Lung (tissue), 12 donors: ENCODE measurements around the gene ARAP1. TPM values are rescaled to one million over a fixed set of nuclear protein-coding genes. Genes with fewer than 3 reads are reported as not detected.

Experiments used
- ATAC-seq: fragments of 200-7000 bp; cut with Tn5 transposase; one replicate; pipeline ENCODE4 v1.9.1; 2020; ENCODE audit warnings: moderate number of reproducible peaks; ENCODE audit not compliant: insufficient read depth, low FRiP score
- DNase-seq, 3 donors: peaks; one replicate each; pipeline ENCODE4 v3.0.0-alpha.2; 2013 to 2017
- H3K27ac ChIP-seq, 2 donors: one replicate each; pipeline ENCODE4 v1.5.1; 2013; ENCODE audit warnings: mild to moderate bottlenecking in 2 of 2, moderate library complexity in 2 of 2, control low read depth in 1 of 2, inconsistent platforms in 1 of 2, low read depth in 1 of 2, low read length in 1 of 2
- H3K27me3 ChIP-seq, 3 donors: one replicate each; pipeline ENCODE4 v1.5.1; 2013; ENCODE audit warnings: low read length in 2 of 3; ENCODE audit not compliant: control insufficient read depth in 3 of 3, insufficient read depth in 3 of 3
- H3K36me3 ChIP-seq, 4 donors: one replicate each; pipeline ENCODE4 v1.5.1; 2013; ENCODE audit warnings: low read length in 4 of 4, mild to moderate bottlenecking in 1 of 4, moderate library complexity in 1 of 4; ENCODE audit not compliant: control insufficient read depth in 4 of 4, insufficient read depth in 4 of 4
- H3K4me1 ChIP-seq, 5 donors: one replicate each; pipeline ENCODE4 v1.5.1; 2013; ENCODE audit warnings: low read length in 5 of 5, mild to moderate bottlenecking in 2 of 5, moderate library complexity in 1 of 5; ENCODE audit not compliant: control insufficient read depth in 5 of 5, insufficient read depth in 5 of 5
- H3K4me3 ChIP-seq: one replicate; pipeline ENCODE4 v1.5.1; 2013; ENCODE audit warnings: mild to moderate bottlenecking, control low read depth, moderate library complexity
- H3K9ac ChIP-seq, 2 donors: one replicate each; pipeline ENCODE4 v1.5.1; 2013; ENCODE audit warnings: low read length in 2 of 2, control low read depth in 1 of 2; ENCODE audit not compliant: insufficient read depth in 1 of 2
- H3K9me3 ChIP-seq, 4 donors: one replicate each; pipeline ENCODE4 v1.5.1; 2013; ENCODE audit warnings: low read length in 3 of 4, mild to moderate bottlenecking in 1 of 4, moderate library complexity in 1 of 4; ENCODE audit not compliant: control insufficient read depth in 4 of 4, insufficient read depth in 3 of 4
- WGBS, 2 donors: extraction: QIAGEN DNeasy Blood & Tissue Kit; methylation state at CpG; one replicate each; pipeline ENCODE4 v1.1.7; 2013; 5-methylcytosine and 5-hydroxymethylcytosine counted together
- polyA plus RNA-seq, 2 donors: library from polyadenylated mRNA; stranded (reverse); fragments of 200-250 nt; gene quantifications; one replicate each; pipeline ENCODE4 v1.2.1, GENCODE V29; 2013
- total RNA-seq, 2 donors: library from RNA; depleted of rRNA in 1 of 2; stranded (reverse); fragments of >200 nt in 1 of 2; gene quantifications; one replicate each; pipeline ENCODE4 v1.2.1, GENCODE V29; 2014 to 2021
- TF ChIP-seq, protein P1 (sequence below): IDR thresholded peaks from 2 replicates; pipeline ENCODE4 v1.5.1; 2012; ENCODE audit warnings: mild to moderate bottlenecking; ENCODE audit errors: control extremely low read depth, extremely low read depth
- donor health status: control.
- donor health status: control.
- donor health status: Bipolar disorder and iron deficiency.
- donor health status: healthy.
- donor health status: DM: yes; HTN: yes; CAD: no.

The ARAP1 gene
- total and polyA plus RNA-seq, 4 donors, result 134 to 218 (median 173) TPM

DNA sequence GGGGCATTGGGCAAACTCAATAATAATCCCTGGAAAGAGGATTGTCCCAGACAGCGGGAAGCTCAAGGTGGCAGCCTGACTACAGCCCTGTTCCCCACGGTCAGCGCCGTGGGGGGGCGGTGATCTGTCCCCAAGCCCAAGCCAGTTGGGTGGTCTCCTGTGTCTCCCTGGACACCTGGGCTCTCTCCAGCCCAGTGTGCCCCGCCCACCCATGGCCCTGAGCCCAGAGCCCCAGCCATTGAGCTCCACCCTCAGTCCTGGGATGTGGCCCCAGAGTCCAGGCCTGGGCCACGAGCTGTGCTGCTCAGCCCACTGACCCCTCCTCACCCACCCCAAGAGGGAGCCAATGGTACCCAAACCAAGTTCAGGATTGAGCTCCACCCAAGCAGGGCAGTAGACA lies 50.1 kb downstream of the ARAP1 start:
- TF ChIP-seq, protein P1, sequence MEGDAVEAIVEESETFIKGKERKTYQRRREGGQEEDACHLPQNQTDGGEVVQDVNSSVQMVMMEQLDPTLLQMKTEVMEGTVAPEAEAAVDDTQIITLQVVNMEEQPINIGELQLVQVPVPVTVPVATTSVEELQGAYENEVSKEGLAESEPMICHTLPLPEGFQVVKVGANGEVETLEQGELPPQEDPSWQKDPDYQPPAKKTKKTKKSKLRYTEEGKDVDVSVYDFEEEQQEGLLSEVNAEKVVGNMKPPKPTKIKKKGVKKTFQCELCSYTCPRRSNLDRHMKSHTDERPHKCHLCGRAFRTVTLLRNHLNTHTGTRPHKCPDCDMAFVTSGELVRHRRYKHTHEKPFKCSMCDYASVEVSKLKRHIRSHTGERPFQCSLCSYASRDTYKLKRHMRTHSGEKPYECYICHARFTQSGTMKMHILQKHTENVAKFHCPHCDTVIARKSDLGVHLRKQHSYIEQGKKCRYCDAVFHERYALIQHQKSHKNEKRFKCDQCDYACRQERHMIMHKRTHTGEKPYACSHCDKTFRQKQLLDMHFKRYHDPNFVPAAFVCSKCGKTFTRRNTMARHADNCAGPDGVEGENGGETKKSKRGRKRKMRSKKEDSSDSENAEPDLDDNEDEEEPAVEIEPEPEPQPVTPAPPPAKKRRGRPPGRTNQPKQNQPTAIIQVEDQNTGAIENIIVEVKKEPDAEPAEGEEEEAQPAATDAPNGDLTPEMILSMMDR, result no peak
- Histone ChIP-seq H3K4me3 (no peak overlapping the region), H3K4me1 (peaks cover 0 to 56% (median 13%) of the 10 kb centered on the region in 5 donors), H3K27ac (no peak overlapping the region), H3K27me3 (no peaks in the 10 kb centered on the region), H3K9ac (peak overlapping the region in 1 of 2 donors; percentile 70), H3K36me3 (peaks cover 3 to 84% (median 39%) of the 10 kb centered on the region in 4 donors), H3K9me3 (no peaks in the 10 kb centered on the region)
- 78 to 90% methylated on average over 7 of the region's 7 CpGs for WGBS, 2 donors
- ATAC-seq, result no peak
- peak in 2 of 3 donors; percentile 11 to 45 for DNase-seq

- no peak for DNase-seq
- no peaks in the 10 kb centered on the region for H3K9me3 ChIP-seq
- no peak for ATAC-seq
- H3K9ac ChIP-seq, result no peak overlapping the region
- H3K4me3 ChIP-seq, result no peak overlapping the region
- peaks cover 0 to 52% (median 13%) of the 10 kb centered on the region in 5 donors for H3K4me1 ChIP-seq
- peaks cover 3 to 84% (median 38%) of the 10 kb centered on the region in 4 donors for H3K36me3 ChIP-seq
- TF ChIP-seq, protein P1, result no peak
- WGBS, 2 donors, result 91 to 94% methylated on average over 10 of the region's 10 CpGs
- H3K27me3 ChIP-seq, result no peaks in the 10 kb centered on the region
- H3K27ac ChIP-seq, result no peak overlapping the region
These were observed 50.7 kb downstream of the ARAP1 start for GRCh38 chr11:72701466-72701865.

DNA sequence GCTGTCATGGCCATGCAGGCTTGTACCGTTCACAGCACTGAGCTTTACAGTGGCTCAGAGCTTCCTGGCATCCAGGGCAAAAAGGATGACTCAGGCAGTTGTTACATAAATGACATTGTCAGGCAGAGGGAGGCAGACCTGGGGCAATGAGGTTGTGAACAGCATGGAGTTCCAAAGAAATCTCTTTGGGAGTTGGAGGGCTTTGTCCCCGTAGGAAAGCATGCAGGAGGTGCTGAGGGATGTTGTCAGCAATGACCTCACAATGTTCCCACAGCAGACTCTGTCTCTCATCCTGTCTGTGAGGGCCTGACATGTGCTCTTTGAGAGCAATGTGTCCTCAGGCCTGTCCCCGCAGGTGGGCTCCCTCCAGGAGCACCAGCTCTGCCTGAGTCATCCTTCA lies 52.1 kb downstream of the ARAP1 start:
- H3K36me3 ChIP-seq, result peaks cover 6 to 87% (median 49%) of the 10 kb centered on the region in 4 donors
- H3K27ac ChIP-seq, result no peak overlapping the region
- no peaks in the 10 kb centered on the region for H3K27me3 ChIP-seq
- peaks cover 0 to 39% (median 8%) of the 10 kb centered on the region in 5 donors for H3K4me1 ChIP-seq
- H3K9ac ChIP-seq, result no peak overlapping the region
- no peaks in the 10 kb centered on the region for H3K9me3 ChIP-seq
- TF ChIP-seq, protein P1, result no peak
- WGBS, 2 donors, result 80 to 88% methylated on average over 3 of the region's 3 CpGs
- H3K4me3 ChIP-seq, result no peak overlapping the region
- no peak for ATAC-seq
- no peak for DNase-seq

- no peak overlapping the region for H3K27ac ChIP-seq
- no peak for DNase-seq
These were observed 54.4 kb downstream of the ARAP1 start for GRCh38 chr11:72697814-72698213.

More at GRCh38 chr11:72697814-72698213, 54.4 kb downstream of the ARAP1 start:
- Histone ChIP-seq H3K9ac (no peak overlapping the region), H3K27me3 (no peaks in the 10 kb centered on the region), H3K9me3 (no peaks in the 10 kb centered on the region), H3K4me1 (peaks cover 0 to 17% (median 0%) of the 10 kb centered on the region in 5 donors), H3K4me3 (no peak overlapping the region), H3K36me3 (peaks cover 11 to 92% (median 64%) of the 10 kb centered on the region in 4 donors)
- WGBS, 2 donors, result 89 to 95% methylated on average over 16 of the region's 16 CpGs
- TF ChIP-seq, protein P1, result no peak
- no peak for ATAC-seq
